Tibial nerve (tissue), 3 donors: ENCODE results near the gene UNKL.

Experiments used
- POLR2A ChIP-seq, 2 donors: fragments of 450-650 bp; IDR thresholded peaks; one replicate each; pipeline ENCODE4 v1.6.1; 2017; ENCODE audit warnings: antibody characterized with exemption in 2 of 2, mild to moderate bottlenecking in 2 of 2, moderate library complexity in 2 of 2
- TF ChIP-seq, protein P1 (sequence below), 5 experiments: fragments of 200-600 bp in 3 of 5; fragments of 450-650 bp in 2 of 5; sonication (generic) in 3 of 5; IDR thresholded peaks; one replicate each; pipeline ENCODE4 v1.5.1; 2016 to 2019; ENCODE audit warnings: antibody characterized with exemption in 5 of 5, mild to moderate bottlenecking in 3 of 5, moderate library complexity in 2 of 5

GRCh38 chr16:1394367-1394951 is 20.0 kb downstream of the UNKL start:
- TF ChIP-seq, protein P1, sequence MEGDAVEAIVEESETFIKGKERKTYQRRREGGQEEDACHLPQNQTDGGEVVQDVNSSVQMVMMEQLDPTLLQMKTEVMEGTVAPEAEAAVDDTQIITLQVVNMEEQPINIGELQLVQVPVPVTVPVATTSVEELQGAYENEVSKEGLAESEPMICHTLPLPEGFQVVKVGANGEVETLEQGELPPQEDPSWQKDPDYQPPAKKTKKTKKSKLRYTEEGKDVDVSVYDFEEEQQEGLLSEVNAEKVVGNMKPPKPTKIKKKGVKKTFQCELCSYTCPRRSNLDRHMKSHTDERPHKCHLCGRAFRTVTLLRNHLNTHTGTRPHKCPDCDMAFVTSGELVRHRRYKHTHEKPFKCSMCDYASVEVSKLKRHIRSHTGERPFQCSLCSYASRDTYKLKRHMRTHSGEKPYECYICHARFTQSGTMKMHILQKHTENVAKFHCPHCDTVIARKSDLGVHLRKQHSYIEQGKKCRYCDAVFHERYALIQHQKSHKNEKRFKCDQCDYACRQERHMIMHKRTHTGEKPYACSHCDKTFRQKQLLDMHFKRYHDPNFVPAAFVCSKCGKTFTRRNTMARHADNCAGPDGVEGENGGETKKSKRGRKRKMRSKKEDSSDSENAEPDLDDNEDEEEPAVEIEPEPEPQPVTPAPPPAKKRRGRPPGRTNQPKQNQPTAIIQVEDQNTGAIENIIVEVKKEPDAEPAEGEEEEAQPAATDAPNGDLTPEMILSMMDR (IDR thresholded peaks at IDR 0.05), result no peak
- no peak for TF ChIP-seq POLR2A (IDR thresholded peaks at IDR 0.05)
